ENCODE results near the gene TAS1R1. TPM values are rescaled to one million over a fixed set of nuclear protein-coding genes. Genes with fewer than 3 reads are reported as not detected.

The TAS1R1 gene
- total RNA-seq, 2 donors from 2014 or later: not detected

DNA sequence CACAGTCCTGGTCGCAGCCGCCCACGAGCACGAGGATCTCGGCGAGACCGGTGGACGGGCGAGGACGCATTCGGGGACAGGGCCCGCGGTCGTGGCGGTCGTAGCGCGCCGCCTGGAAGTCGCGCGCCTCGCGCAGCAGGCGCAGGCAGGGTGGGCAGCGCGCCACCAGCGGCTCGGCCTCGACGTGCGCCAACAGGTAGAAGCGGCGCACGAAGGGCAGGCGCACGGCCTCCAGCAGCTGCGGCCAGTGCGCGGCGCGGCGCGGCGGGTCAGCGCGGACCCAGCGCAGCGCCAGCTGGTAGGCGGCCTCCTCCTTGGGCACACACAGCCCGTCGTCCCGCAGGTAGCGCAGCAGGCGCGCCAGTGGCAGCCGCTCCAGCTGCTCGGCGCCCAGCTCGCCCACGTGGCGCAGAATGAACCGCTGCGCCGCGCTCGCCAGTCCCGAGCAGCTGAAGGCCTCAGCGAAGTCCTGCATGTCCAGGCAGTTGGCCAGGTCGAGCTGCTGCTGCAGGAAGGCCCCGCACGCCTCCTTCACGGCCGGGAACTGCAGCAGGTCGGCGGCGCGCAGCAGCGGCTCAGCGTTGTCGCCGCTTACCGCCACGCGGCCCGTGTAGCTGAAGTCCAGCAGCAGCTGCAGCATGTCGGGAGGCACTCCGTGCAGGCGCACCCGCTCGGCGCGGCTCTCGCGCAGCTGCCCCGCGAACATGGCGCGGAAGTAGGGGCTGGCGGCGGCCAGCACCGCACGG lies 47.0 kb downstream of the TAS1R1 start:
- Mint-ChIP-seq H3K4me1 (ENCODE audit: low read depth) (peaks cover 42% of the 10 kb centered on the region), H3K4me3 (peak overlapping the region; percentile 89 to 96)
- DNase-seq: peak; percentile 48 to 57

DNA sequence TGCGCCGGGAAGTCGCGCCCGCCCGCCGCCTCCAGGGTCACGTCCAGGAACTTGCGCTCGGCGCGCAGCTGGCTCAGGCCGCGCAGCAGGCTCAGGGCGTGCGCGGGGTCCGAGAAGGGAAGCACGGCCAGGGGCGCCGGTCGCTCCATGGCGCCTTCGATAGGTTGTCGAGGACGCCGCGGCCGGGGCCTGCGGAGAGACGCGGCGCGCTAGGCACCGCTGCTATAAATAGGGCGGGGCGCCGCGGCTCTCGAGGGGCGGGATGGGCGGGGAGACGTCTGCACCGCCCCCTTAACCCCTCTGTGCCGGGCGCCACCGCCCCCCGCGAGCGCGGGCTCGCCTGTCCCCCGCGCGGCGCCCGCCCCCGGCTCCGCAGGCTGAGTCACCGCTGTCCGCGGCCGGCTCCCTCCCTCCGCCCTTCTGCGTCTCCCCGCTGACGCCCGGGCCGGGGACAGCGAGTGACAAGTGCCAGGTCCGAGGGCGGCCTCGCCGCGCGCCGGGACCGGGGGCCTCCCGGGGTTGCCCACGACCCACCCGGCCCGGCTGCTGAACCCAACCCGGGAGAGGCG lies 47.6 kb downstream of the TAS1R1 start, which contains the start of gene KLHL21:
TSS of gene KLHL21 (minus strand) at position 201 of the 569 bp plus-strand sequence. CDS start at position 149, 52 bp downstream.
- H3K4me3 Mint-ChIP-seq: peak within 1 kb of the TSS; percentile 91 to 96
- no peaks in the 10 kb centered on the region for H3K9me3 Mint-ChIP-seq
- DNase-seq (peak; percentile 93 to 95), ATAC-seq (replicated peaks in 1 of 2) (peak; percentile 68 to 69)
- peak within 1 kb of the TSS; percentile 98 for H3K27ac Mint-ChIP-seq
- no peaks in the 10 kb centered on the region for H3K27me3 Mint-ChIP-seq (ENCODE audit: low read depth)
- peaks cover 35% of the 10 kb centered on the region for H3K4me1 Mint-ChIP-seq (ENCODE audit: low read depth)
- H3K36me3 Mint-ChIP-seq (ENCODE audit: insufficient read depth in 2 of 2): peaks cover 4 to 8% of the 10 kb centered on the region in 2 donors

More for the DNA sequence above, 47.0 kb downstream of the TAS1R1 start:
- peaks cover 4 to 8% of the 10 kb centered on the region in 2 donors for H3K36me3 Mint-ChIP-seq (ENCODE audit: insufficient read depth in 2 of 2)
- no peaks in the 10 kb centered on the region for H3K9me3 Mint-ChIP-seq
- ATAC-seq (replicated peaks in 1 of 2): peak; percentile 39 to 47
- H3K27me3 Mint-ChIP-seq (ENCODE audit: low read depth): no peaks in the 10 kb centered on the region
- H3K27ac Mint-ChIP-seq: peak overlapping the region; percentile 98

DNA sequence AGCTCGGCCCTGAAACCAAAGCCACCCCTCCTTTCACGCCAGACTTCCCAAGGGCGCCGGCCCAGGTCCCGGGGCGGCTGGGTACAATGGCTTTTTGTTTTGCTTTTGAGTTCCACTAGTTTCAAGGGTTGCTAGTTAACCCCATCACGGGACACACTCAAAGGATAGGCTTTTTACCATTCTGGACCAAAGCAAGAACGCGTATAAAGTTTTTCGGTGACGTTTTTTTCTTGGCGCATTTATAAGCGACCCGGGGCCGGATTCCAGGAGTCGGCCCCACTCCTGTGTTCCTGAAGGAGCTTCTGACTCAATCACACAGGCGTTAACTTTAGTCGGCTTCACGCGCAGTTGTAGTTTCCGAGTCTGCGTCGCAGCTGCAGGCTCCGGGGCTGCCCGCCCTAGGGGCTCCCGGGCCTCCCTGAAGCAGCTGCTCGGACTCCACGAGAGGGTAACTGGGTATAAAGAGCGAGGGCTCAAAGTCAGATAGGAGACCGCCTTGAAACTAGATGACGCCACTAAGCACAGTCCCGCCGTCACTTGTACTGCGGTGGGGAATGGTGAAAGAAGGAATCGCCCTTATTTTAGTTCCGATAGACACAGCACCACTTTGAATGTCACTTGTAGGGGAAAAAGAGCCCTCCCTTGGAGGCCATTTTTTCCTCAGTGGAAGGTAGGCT lies 48.3 kb downstream of the TAS1R1 start:
- DNase-seq: peak; percentile 63 to 64
- peaks cover 31% of the 10 kb centered on the region for H3K4me1 Mint-ChIP-seq (ENCODE audit: low read depth)
- no peaks in the 10 kb centered on the region for H3K27me3 Mint-ChIP-seq (ENCODE audit: low read depth)
- peak overlapping the region; percentile 79 to 91 for H3K4me3 Mint-ChIP-seq
- peak overlapping the region; percentile 95 for H3K27ac Mint-ChIP-seq
- peak; percentile 16 to 33 for ATAC-seq (replicated peaks in 1 of 2)
- peaks cover 4 to 8% of the 10 kb centered on the region in 2 donors for H3K36me3 Mint-ChIP-seq (ENCODE audit: insufficient read depth in 2 of 2)
- H3K9me3 Mint-ChIP-seq: no peaks in the 10 kb centered on the region

DNA sequence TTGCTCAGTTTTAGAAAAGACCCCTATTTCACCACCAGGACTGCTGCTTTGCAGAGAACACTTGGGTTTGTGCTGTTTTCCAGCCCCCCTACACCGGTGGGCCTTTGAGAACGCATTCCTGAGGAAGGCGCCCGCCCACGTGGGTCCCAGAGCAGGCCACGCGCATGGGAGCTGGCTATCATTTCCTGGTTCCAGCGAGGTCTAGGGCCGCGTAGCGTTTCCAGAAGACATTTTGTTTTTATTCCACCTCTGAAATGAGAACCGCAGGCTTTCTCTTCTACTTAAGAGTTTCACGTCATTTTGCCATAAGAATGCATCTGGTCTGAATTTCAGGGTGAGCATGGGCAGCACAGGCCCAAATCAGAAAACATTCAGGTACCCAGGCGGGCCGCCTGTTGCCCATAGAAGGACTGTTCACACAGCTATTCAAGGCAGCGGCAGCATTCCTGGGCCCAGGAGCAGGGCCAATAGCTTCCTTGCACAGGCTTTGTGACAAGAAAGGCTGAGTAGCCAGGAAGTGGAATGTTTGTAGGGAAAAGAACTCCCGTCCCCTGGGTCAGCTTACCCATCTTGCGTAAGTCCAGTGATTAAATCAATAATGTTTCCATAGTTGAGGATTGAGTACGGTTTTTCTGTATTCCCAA lies 48.9 kb downstream of the TAS1R1 start:
- Mint-ChIP-seq H3K27me3 (ENCODE audit: low read depth) (no peaks in the 10 kb centered on the region), H3K9me3 (no peaks in the 10 kb centered on the region), H3K27ac (peak overlapping the region; percentile 95), H3K4me1 (ENCODE audit: low read depth) (peaks cover 25% of the 10 kb centered on the region), H3K4me3 (peak overlapping the region; percentile 79 to 91), H3K36me3 (ENCODE audit: insufficient read depth in 2 of 2) (peaks cover 4% of the 10 kb centered on the region in 2 donors)
- DNase-seq (no peak), ATAC-seq (replicated peaks in 1 of 2) (no peak)

DNA sequence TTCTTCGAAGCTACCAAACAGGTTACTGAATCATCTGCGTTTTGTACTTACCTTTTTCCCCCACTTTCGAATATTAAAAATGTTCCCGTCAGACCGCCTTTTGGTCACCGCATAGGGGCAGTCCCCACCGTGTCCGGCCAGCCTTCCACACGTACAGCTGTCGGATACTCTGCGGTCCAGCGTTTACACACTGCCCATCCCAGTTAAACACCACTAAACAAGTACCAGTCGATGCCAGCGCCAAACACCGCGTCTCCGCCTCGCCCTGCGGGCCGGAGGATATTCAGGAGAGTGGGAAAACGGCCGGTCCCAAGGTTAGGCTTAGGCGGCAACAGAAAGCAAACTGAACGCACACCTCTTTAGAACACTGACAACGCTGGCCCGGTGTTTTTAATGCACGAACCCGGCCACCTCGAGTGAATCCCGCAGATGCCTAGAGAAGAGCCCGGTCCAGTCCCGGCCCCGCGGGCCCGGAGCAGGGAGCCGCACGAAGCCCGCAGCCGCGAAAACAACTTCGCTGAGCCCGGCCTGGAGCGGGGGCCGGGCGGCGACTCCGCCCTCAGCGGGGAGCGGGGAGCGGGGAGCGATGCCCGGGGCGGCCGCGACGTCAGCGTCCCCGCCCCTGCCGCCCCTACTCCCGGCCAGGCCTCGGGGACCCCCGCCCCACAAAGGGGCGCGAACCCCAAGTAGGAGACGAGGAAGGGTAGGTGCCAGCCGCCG lies 57.7 kb downstream of the TAS1R1 start:
- H3K4me3 Mint-ChIP-seq: peak overlapping the region; percentile 87 to 94
- no peaks in the 10 kb centered on the region for H3K9me3 Mint-ChIP-seq
- no peaks in the 10 kb centered on the region for H3K27me3 Mint-ChIP-seq (ENCODE audit: low read depth)
- ATAC-seq (replicated peaks in 1 of 2) (peak; percentile 56 to 58), DNase-seq (peak; percentile 17 to 43)
- H3K36me3 Mint-ChIP-seq (ENCODE audit: insufficient read depth in 2 of 2): peaks cover 5 to 9% of the 10 kb centered on the region in 2 donors
- H3K4me1 Mint-ChIP-seq (ENCODE audit: low read depth): peaks cover 25% of the 10 kb centered on the region
- peak overlapping the region; percentile 83 for H3K27ac Mint-ChIP-seq

DNA sequence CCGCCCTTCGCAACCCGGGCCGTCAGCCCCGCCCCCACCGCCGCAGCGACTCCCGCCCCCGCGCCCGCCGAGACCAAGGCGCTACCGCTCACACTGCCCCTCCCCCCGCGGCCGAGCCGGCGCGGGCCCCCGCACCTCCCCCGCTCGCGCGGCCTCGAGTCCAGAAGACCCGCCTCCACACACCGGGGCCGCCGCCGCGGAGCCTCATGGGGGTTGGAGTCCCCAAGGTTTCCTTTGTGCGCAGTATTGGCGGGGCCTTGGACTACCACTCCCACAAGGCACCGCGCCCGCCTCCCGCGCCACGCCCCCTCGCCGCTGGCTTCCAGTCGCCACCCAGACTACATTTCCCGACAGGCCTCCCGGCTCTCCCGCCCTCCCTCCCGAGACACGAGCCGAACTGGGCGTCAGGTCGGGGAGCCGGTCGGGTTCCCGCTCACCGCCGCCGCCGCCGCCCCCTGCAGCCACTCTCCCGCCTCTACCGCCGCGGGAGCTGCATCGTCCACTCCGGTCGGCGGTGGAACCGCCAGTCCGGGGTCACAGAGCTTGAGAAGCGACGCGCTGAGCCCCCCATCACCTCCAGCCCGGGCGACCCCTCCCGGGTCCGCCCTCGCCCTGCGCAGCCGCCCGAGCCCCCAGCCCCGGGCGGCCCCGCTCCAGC lies 58.4 kb downstream of the TAS1R1 start, which contains the start of gene PHF13:
TSS of gene PHF13 (plus strand) at position 371 of the 658 bp plus-strand sequence. CDS start 336 bp downstream, outside the sequence.
- H3K27ac Mint-ChIP-seq: peak within 1 kb of the TSS; percentile 83
- peak within 1 kb of the TSS; percentile 87 to 94 for H3K4me3 Mint-ChIP-seq
- peaks cover 5 to 9% of the 10 kb centered on the region in 2 donors for H3K36me3 Mint-ChIP-seq (ENCODE audit: insufficient read depth in 2 of 2)
- peaks cover 25% of the 10 kb centered on the region for H3K4me1 Mint-ChIP-seq (ENCODE audit: low read depth)
- DNase-seq (peak; percentile 100), ATAC-seq (replicated peaks in 1 of 2) (peak; percentile 96 to 97)
- H3K9me3 Mint-ChIP-seq: no peaks in the 10 kb centered on the region
- H3K27me3 Mint-ChIP-seq (ENCODE audit: low read depth): no peaks in the 10 kb centered on the region

DNA sequence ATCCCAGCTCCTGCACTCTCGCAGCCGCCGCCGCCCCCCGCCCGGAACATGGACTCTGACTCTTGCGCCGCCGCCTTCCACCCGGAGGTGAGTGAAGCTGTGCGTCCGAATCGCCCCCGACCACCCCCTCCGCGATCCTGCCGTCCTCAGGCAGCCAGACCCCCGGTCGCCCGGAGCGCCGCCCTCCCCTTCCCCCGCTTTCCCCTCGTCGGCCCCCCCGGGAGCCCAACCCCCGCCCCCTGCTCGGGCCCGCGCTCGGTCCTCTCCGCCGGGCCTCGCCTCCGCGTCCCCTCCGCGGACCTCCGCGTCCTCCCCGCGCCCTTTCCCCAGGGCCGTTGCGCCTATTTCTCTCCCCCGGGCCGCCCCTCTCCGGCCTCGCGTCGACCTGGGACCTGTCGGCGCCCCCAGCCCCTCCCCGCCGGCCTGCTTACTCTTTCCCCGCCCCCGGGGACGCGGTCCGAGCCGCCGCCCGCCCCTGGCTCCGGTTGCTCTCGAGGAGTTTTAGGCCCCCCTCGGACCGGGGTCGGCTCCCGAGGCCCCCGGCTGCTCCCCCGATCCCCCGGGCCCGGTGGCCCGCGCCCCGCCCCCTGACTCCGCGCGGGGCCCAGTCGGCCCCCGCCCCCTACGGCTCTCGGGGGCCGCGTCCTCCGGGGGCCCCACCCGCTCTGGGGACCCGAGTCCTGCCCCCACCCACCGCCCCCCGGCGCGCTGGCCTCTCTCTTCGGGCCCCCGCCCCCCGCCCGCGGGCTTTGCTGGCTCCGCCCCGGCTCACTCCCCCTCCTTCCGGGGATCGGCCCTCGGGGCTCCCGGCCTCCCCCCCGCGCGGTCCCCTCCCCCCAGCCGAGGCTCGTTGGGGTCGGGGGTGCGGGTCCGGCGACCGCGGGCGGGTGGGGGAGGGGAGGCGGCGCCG lies 59.2 kb downstream of the TAS1R1 start:
- H3K36me3 Mint-ChIP-seq (ENCODE audit: insufficient read depth in 2 of 2): peaks cover 5 to 9% of the 10 kb centered on the region in 2 donors
- ATAC-seq (replicated peaks in 1 of 2) (peak; percentile 5 to 12), DNase-seq (peak; percentile 71 to 76)
- no peaks in the 10 kb centered on the region for H3K27me3 Mint-ChIP-seq (ENCODE audit: low read depth)
- peaks cover 25% of the 10 kb centered on the region for H3K4me1 Mint-ChIP-seq (ENCODE audit: low read depth)
- H3K9me3 Mint-ChIP-seq: no peaks in the 10 kb centered on the region
- H3K4me3 Mint-ChIP-seq: peak overlapping the region; percentile 65 to 80
- H3K27ac Mint-ChIP-seq: no peak overlapping the region

DNA sequence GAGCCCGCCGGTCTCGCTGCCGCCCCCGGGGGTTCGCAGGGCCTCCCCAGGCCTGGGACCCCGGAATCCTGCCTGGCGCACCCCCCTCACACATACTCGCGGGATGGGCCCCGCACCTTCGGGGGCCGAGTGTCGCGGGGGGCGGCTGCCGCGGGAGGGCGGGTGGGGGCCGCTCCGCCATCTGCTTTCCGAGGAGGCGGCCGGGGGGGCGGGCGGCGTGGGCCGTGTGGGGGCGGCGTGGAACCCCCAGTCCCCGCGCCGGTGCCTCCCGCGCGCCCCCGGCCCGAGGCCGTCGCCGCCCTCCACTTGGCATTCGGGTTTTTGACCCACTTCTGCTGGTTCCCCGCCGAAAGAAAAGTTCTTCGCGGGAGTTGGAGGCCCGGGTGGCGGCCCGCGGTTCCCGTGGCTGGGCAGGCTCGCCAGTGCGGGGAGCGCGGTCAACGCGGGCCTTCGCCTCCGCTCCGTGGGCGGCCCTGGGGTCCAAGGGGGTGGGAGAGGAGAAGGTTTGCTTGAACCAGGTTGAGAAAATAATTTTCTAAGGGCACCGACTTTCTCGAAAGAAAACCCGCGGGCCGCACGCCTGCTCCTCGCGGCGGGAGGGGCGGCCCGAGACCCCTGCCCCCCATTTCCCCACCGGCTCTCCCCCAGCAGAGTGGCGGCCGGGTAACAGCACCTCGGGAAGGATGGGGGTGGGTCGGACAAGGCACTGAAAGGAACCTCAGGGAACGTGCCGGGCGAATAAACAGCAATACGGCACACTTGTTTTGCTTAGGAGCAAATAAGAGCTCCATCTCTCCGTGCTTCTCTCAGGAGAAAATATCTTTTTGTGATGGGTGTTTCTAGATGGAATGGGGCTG lies 60.0 kb downstream of the TAS1R1 start:
- H3K27ac Mint-ChIP-seq: no peak overlapping the region
- ATAC-seq (replicated peaks in 1 of 2) (no peak), DNase-seq (peak; percentile 25 to 28)
- H3K4me1 Mint-ChIP-seq (ENCODE audit: low read depth): peaks cover 25% of the 10 kb centered on the region
- H3K4me3 Mint-ChIP-seq: peak overlapping the region; percentile 62 to 79
- H3K9me3 Mint-ChIP-seq: no peaks in the 10 kb centered on the region
- H3K36me3 Mint-ChIP-seq (ENCODE audit: insufficient read depth in 2 of 2): peaks cover 5 to 12% of the 10 kb centered on the region in 2 donors
- H3K27me3 Mint-ChIP-seq (ENCODE audit: low read depth): no peaks in the 10 kb centered on the region

DNA sequence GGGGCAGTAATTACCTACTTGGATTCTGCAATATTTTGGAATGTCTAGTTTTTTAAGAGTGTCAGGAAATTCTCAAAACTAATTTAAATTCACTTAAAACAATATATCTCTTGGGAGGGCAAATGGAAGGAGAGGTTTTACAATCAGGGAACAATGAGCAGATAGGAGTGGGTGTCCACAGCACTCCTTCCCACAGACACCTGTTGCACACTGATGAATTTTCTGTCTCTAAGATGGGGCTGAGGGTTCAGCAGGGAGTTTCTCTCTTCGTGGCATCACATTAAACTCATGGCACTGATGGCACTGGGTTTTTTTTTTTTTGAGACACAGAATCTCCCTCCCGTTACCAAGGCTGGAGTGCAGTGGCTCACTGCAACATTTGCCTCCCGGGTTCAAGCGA lies 63.9 kb downstream of the TAS1R1 start:
- no peaks in the 10 kb centered on the region for H3K9me3 Mint-ChIP-seq
- DNase-seq (no peak), ATAC-seq (replicated peaks in 1 of 2) (no peak)
- no peak overlapping the region for H3K4me3 Mint-ChIP-seq
- peaks cover 3 to 17% of the 10 kb centered on the region in 2 donors for H3K36me3 Mint-ChIP-seq (ENCODE audit: insufficient read depth in 2 of 2)
- no peaks in the 10 kb centered on the region for H3K27me3 Mint-ChIP-seq (ENCODE audit: low read depth)
- peaks cover 15% of the 10 kb centered on the region for H3K4me1 Mint-ChIP-seq (ENCODE audit: low read depth)
- no peak overlapping the region for H3K27ac Mint-ChIP-seq

DNA sequence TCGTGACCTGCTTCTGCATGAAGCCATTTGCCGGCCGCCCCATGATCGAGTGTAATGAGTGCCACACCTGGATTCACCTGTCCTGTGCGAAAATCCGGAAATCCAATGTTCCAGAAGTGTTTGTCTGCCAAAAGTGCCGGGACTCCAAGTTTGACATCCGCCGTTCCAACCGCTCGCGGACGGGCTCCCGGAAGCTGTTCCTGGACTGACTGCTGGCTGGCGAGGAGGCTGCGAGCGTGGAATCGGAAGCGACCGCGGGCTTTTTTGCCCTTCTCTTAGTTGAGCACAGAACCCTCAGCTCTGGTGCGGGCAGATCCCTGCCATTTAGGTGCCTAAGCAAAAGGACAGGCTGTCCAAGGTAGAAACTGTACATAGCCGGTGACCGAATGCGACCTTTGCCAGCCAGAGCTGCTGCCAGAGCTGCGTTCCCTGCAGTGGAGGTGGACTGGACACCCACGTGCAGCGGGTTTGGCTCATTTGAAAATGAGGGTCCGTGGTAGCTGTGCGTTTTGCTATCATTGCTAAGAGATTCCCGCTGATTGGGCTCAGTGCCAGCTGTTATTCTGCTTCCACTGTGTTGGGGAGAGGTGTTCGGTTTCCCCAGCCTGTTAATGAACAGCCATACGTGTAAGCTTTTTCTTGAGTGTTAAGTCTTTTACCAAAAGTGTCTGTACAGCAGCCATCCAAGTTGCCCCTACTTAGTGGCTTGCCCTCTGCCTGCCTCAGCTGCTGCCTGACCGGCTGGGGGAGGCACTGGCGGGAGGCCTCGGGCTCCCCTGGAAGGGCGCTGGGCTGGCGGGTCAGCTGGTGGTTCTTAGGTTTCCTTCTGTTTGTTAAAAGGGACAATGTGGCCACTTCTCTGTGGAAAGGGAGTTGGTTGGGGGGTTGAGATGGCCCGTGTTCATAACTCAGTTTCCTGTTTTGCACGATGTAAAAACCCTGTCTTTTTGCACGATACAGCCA lies 66.6 kb downstream of the TAS1R1 start:
- no peak for ATAC-seq (replicated peaks in 1 of 2)
- Mint-ChIP-seq H3K9me3 (no peaks in the 10 kb centered on the region), H3K4me3 (no peak overlapping the region), H3K4me1 (ENCODE audit: low read depth) (peaks cover 16% of the 10 kb centered on the region), H3K27ac (no peak overlapping the region), H3K36me3 (ENCODE audit: insufficient read depth in 2 of 2) (peaks cover 2 to 12% of the 10 kb centered on the region in 2 donors), H3K27me3 (ENCODE audit: low read depth) (no peaks in the 10 kb centered on the region)
- no peak for DNase-seq

All from activated T-cell treated with anti-CD3 and anti-CD28 coated beads, Interleukin-2, amount 50 U/mL, for 72 hours (primary cell).